Measurements from ENCODE around the gene GOLGA3.

DNA sequence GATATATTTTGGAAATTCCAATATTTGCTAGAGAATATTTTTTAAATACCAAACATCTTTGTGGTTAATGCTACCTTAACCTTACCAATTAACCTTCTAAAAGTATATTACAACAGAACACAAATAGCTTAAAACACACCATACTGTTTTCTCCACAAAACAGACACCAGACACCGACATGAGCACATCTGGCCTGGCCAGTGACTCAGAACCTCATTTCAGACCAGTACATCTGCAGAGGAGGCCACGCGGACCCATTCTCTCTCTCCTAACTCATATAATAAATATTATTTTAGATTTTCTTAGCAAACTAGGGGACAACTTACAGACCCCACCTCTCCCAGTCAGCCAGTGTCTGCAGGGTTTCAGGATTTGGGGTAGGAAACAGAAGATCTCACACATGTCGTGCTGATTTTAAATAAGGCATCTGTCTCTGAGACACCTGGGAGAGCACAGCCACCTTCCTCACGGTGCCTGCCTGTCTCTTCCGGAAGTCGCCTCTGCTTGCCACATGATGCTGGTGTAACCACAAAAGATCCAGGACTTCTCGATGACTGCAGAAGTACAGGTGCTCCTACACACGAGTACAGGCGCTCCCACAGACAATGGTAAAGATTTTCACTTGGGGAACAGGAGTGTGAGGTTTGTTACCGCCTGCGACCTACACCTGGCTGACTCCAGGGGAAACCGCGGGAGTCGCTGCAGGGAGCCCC, 57.4 kb downstream of the GOLGA3 start:
- TF ChIP-seq ZNF232 (CRISPR knock-in tag; IDR thresholded peaks at IDR 0.05) = no peak
- no peak for TF ChIP-seq NFATC3 (IDR thresholded peaks at IDR 0.05)
- no peak for TF ChIP-seq CTCF (IDR thresholded peaks at IDR 0.05 in 2 of 3, conservative IDR thresholded peaks at IDR 0.05 in 1 of 3; ENCODE audit: insufficient read depth in 2 of 3, low read depth in 1 of 3, low read length in 3 of 3)
- no peak for TF ChIP-seq AFF1 (IDR thresholded peaks at IDR 0.05; ENCODE audit: low read depth in 1 of 2, partially characterized antibody in 2 of 2)
- no peak for TF ChIP-seq USF1 (CRISPR knock-in tag; IDR thresholded peaks at IDR 0.05)
- no peak for TF ChIP-seq SNRNP70 (optimal IDR thresholded peaks at IDR 0.05; ENCODE audit: low read depth, low read length)
- TF ChIP-seq U2AF1 (optimal IDR thresholded peaks at IDR 0.05; ENCODE audit: low read depth, low read length) = no peak
- TF ChIP-seq STAG1 (CRISPR knock-in tag; IDR thresholded peaks at IDR 0.05; ENCODE audit: borderline replicate concordance) = no peak
- no peak for TF ChIP-seq FOXM1 (IDR thresholded peaks at IDR 0.05; ENCODE audit: low read depth)
- TF ChIP-seq FOXM1 (CRISPR knock-in tag; IDR thresholded peaks at IDR 0.05; ENCODE audit: low read depth) = no peak
- TF ChIP-seq SP1 (CRISPR knock-in tag; IDR thresholded peaks at IDR 0.05) = no peak
